KG1 (cell line): ENCODE measurements around the gene SLC29A2.

Source experiments
- DNase-seq: peaks from one replicate; lab custom pipeline; 2025; lab: John Stamatoyannopoulos, UW

Gene SLC29A2

GRCh38 chr11:66317723-66318599 is 53.6 kb downstream of the SLC29A2 start:
- peak; percentile 33 for DNase-seq

DNA sequence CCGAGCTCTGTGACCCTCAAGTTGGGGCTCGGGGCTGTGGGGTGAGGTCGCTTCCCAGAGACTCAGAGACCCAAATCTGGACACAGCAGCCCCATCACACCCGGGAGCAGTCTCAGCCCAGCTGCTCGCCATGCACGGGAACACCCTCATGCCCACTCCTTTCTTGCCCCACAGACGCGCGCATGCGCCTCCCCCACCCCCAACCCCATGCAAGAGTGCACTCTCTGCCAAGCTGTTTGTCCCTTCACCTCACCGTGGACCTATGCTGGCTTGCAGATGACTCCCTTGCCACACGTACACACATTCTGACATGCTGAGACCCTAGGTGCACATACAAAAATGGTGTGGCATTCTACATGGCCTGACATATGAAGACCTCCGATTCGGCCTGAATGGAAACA is 54.2 kb downstream of the SLC29A2 start:
- DNase-seq: no peak

DNA sequence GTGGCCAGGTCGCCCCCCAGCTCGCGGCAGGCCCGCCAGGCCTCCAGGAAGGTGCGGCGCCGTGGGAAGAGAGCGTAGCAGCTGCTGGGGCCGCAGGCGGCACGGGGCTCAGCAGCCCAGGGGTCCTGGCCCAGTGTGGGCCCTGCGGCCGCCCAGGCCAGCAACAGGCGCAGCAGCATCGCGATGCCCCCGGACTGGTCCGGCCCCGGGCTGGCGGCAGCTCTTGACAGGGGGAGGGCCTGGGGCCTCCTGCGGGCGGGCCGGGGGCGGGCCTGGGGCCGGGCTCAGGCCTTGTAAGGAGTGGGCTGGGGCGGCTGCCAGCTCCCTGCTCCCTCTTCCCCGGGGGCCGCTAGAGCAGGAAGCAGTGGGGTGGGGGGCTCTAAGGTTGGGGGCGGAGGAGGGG is 54.7 kb downstream of the SLC29A2 start, which contains the start of gene CD248:
Gene CD248 (minus strand): TSS at position 196 of the 403 bp plus-strand sequence. CDS start 17 bp downstream, at position 179.
- DNase-seq: no peak

DNA sequence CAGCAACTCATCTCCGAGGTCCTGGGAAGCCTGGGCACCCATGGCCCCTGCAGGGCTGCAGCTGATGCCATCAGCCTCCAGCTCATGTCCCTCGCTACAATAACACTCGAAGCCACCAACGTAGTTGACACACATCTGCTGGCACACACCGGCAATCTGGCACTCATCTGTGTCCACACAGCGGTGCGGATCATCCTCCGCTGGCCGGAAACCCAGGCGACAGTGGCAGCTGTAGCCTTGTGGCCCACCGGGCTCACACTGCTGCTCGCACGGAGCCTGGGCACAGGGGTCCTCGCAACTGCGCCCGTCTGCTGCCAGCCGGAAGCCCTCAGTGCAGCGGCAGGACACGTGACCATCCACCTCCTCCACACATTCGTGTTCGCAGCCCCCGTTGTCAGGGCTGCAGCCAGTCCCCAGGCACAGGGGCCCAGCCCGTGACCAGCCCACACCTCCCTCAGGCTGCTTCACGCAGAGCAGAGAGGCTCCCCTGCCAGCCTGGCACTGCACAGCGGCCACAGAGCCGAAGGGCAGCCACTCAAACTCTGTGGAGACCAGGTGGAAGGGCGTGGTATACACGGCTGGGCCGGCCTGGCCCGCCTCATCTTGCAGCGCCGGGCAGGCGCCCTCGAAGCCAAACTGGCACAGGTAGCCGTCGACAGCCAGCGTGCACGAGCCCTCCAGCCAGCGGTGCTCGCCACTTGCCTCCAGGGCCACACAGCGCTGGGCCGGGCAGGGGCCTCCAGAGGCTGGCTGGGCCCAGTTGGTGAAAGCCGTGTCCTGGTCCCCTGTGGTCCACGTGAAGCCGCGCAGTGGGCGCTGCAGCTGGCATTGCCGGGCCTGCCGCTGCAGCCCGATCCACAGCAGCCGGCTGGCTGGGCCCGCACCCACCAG is 55.4 kb downstream of the SLC29A2 start:
- DNase-seq: no peak

DNA sequence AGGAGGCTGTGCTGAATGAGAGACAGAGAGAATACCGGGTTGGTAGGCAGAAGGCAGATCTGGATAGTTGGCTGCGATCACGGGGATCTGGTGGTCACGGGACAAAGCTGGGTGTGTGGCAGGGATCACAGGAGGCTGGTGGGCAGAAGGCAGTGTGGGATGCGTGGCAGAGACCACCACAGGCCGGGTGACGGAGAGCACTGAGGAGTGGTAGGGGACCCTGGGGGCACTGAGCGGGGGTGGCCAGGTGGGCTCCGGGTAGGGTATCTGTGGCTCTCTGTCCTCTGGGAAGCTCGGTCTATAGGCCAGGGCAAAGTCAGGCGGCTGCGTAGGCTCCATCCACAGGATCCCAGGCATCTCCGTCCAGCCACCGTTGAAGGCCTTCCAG is 56.1 kb downstream of the SLC29A2 start:
- no peak for DNase-seq

DNA sequence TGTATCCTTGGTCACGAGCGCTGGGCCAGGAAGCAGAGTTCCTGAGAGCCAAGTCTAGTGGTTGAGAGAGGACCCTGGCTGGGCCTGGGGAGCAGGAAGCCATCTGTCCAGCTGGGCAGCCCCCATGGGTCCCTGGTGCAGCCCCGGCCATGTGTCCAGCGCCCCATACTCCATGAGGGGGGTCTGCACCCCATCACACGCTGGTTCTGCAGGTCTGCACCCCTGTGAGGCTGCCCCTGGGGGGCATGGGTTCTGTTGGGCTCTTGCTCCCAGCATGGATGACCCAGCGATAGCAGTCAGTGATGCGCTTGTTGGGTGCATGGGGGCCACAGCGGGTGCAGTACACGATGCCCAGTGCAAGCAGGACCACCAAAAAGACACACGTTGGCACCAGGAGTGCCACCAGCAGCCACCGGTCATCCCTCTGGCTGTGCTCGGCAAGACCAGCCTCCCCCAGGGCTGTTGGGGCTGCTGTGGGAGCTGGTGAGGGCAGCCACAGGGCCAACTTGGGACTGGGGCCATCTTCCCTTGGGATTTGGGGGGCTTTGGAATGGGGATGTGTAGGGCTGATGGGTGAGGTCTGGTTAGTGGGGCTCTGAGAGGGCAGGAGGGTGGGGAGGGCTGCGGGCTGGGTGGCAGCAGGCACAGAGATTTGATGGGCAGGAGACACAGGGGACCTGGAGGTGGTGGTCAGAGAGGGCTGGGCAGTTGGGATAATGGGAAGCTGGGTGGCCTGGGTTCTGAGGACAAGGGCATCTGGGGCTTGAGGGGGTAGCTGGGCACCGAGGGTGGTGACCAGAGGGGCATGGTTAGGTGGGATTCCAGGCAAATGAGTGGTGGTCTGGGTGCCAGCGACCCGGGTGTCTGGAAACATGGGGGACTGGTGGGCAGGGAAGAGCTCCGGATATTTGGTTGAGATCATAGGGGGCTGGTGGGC is 56.7 kb downstream of the SLC29A2 start:
- no peak for DNase-seq

DNA sequence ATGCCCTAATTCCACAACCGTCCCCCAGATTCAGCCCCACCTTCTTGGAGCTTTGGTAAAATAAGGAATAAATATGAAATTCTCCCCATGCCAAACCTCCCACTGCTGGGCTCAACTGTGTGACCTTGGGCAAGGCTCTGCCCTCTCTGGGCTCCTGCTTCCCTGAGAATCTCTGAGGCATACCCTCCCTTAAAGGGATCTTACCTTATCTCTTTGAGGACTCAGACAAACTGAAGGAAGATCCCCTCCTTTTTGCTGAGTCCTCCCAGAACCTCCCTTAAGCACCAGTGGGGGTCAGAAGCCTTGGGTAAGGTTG is 57.4 kb downstream of the SLC29A2 start:
- no peak for DNase-seq

GRCh38 chr11:66313321-66314185 is 58.0 kb downstream of the SLC29A2 start:
- no peak for DNase-seq

GRCh38 chr11:66312549-66313320 is 58.8 kb downstream of the SLC29A2 start:
- peak; percentile 82 for DNase-seq
